HepG2 (cell line): Measurements from ENCODE around the gene TRAF4. TPM values are rescaled to one million over a fixed set of nuclear protein-coding genes. Genes with fewer than 3 reads are reported as not detected.

ENCODE experiments used
- ATAC-seq: fragments of 200-7000 bp; cut with Tn5 transposase; 3 replicates; pipeline ENCODE4 v1.9.1; 2020; ENCODE audit warnings: mild to moderate bottlenecking, moderate library complexity
- BruUV-seq: library from RNA; stranded (reverse); fragments of 400-500 nt; replicated peaks from 2 replicates; lab custom pipeline; 2021; lab: Mats Ljungman, UMichigan
- CTCF ChIA-PET: fragments of 300-600 bp; formaldehyde crosslinking; extraction: SDS; loops from one replicate; lab custom pipeline; 2021; ENCODE audit warnings: low total read pairs, inconsistent platforms, low intra/inter-chr PET ratio; lab: Yijun Ruan, JAX
- POLR2A ChIA-PET: fragments of 350-600 bp; sonication (Branson Sonifier 250); formaldehyde crosslinking; loops from one replicate; lab custom pipeline; 2020; ENCODE audit warnings: antibody characterized with exemption, inconsistent platforms; lab: Yijun Ruan, JAX
- DNase-seq: peaks from one replicate; pipeline ENCODE4 v3.0.0-alpha.2; 2015; ENCODE audit warnings: low spot score
- FAIRE-seq: peaks from 3 replicates; lab custom pipeline; 2011; peaks lifted over from hg19 to GRCh38; lab: Jason Lieb, UNC
- H2AFZ ChIP-seq: one replicate; pipeline ENCODE4 v1.6.1; 2011; ENCODE audit warnings: low read length, inconsistent platforms
- H3K27ac ChIP-seq: fragments of 300-600 bp; 3 replicates; pipeline ENCODE4 v1.8.0; 2011; ENCODE audit warnings: mixed run types, mild to moderate bottlenecking, mixed read lengths, low read length, inconsistent platforms; ENCODE audit not compliant: insufficient read depth; ENCODE audit errors: extremely low read length
- H3K27me3 ChIP-seq, 2 experiments: fragments of 200-600 bp in 1 of 2; 2 replicates in 1 of 2; 3 replicates in 1 of 2; pipeline versions ENCODE4 v1.6.0 to v1.8.0; 2011; ENCODE audit warnings: low read length in 2 of 2, mild to moderate bottlenecking in 2 of 2, moderate library complexity in 2 of 2, inconsistent platforms in 1 of 2; ENCODE audit not compliant: insufficient read depth in 2 of 2, control insufficient read depth in 1 of 2
- H3K36me3 ChIP-seq, 2 experiments: fragments of 200-600 bp in 1 of 2; replicated peaks in 1 of 2; 2 replicates in 1 of 2; 3 replicates in 1 of 2; pipeline versions ENCODE4 v1.5.1 to v1.8.0; 2011; ENCODE audit warnings: low read length in 2 of 2, inconsistent platforms in 1 of 2; ENCODE audit not compliant: insufficient read depth in 2 of 2, control insufficient read depth in 1 of 2
- H3K4me1 ChIP-seq: 2 replicates; pipeline ENCODE4 v1.5.1; 2012; ENCODE audit warnings: low read length, inconsistent platforms; ENCODE audit not compliant: insufficient read depth
- H3K4me2 ChIP-seq: 2 replicates; pipeline ENCODE4 v1.6.0; 2011; ENCODE audit warnings: low read depth, low read length, inconsistent platforms
- H3K4me3 ChIP-seq, 3 experiments: fragments of 200-600 bp in 1 of 3; sonication (generic), shearing (Covaris generic) in 1 of 3; replicated peaks in 1 of 3; 2 replicates each; pipeline ENCODE4 v1.5.1; 2011 to 2016; ENCODE audit warnings: low read length in 3 of 3, inconsistent platforms in 2 of 3, low read depth in 2 of 3, mild to moderate bottlenecking in 2 of 3, control low read depth in 1 of 3, mixed read lengths in 1 of 3; ENCODE audit not compliant: insufficient read depth in 1 of 3
- H3K79me2 ChIP-seq: one replicate; pipeline ENCODE4 v1.6.1; 2011; ENCODE audit warnings: low read length, inconsistent platforms; ENCODE audit not compliant: insufficient read depth
- H3K9ac ChIP-seq: 2 replicates; pipeline ENCODE4 v1.6.0; 2011; ENCODE audit warnings: mild to moderate bottlenecking, low read depth, low read length, inconsistent platforms; ENCODE audit not compliant: insufficient read depth
- H3K9me3 ChIP-seq: 2 replicates; pipeline ENCODE4 v1.5.1; 2012; ENCODE audit warnings: mild to moderate bottlenecking, low read length
- H4K20me1 ChIP-seq: 2 replicates; pipeline ENCODE4 v1.6.0; 2011; ENCODE audit warnings: inconsistent platforms, mild to moderate bottlenecking, low read length, moderate library complexity; ENCODE audit not compliant: insufficient read depth
- AGO1 ChIP-seq: fragments of 200-400 bp; formaldehyde crosslinking; IDR thresholded peaks from 2 replicates; pipeline ENCODE4 v1.6.1; 2017; ENCODE audit warnings: mild to moderate bottlenecking, low read depth, low read length, moderate library complexity; ENCODE audit not compliant: poor library complexity, severe bottlenecking
- HNRNPLL ChIP-seq: fragments of 200-400 bp; formaldehyde crosslinking; IDR thresholded peaks from 2 replicates; pipeline ENCODE4 v1.6.1; 2017; ENCODE audit warnings: mild to moderate bottlenecking, low read depth, low read length; ENCODE audit not compliant: poor library complexity, severe bottlenecking
- MIER3 ChIP-seq: IDR thresholded peaks from 2 replicates; pipeline ENCODE4 v1.6.1; 2016; ENCODE audit warnings: missing compliant biosample characterization, borderline replicate concordance
- ZFX ChIP-seq: sonication (generic); formaldehyde crosslinking; IDR thresholded peaks from 2 replicates; pipeline ENCODE4 v1.4.0; 2020; ENCODE audit warnings: mild to moderate bottlenecking, low read depth, missing genetic modification reagents, moderate library complexity
- ZNF761 ChIP-seq: sonication (generic); formaldehyde crosslinking; conservative IDR thresholded peaks from 2 replicates; pipeline ENCODE4 v1.4.0; 2020; ENCODE audit warnings: mild to moderate bottlenecking, missing genetic modification reagents
- ZNF850 ChIP-seq: sonication (generic); formaldehyde crosslinking; conservative IDR thresholded peaks from 2 replicates; pipeline ENCODE4 v1.9.0; 2021; ENCODE audit warnings: mild to moderate bottlenecking, missing genetic modification reagents
- WGBS: methylation state at CpG from one replicate; pipeline ENCODE4 v1.1.6; 2017; ENCODE audit warnings: low lambda C conversion rate; 5-methylcytosine and 5-hydroxymethylcytosine counted together
- in situ Hi-C: cut with HindIII; loops from 2 replicates; pipeline ENCODE4 v1.10.0; 2017; ENCODE audit warnings: low pct_unique_long_range_greater_than_20kb; ENCODE audit not compliant: extremely low pct_ligation_motif_present
- intact Hi-C: fragments of 100-400 bp; cut with micrococcal nuclease; formaldehyde crosslinking; loops from one replicate; pipeline ENCODE4 v1.10.0; 2022; ENCODE audit not compliant: unreplicated experiment
- polyA plus RNA-seq, 8 experiments: library from polyadenylated mRNA; depleted of rRNA in 3 of 8; stranded (reverse) in 7 of 8; unstranded in 1 of 8; fragments of >200 nt; fragmentation: Illumina TruSeq in 4 of 8; extraction: Trizol in 4 of 8; gene quantifications; 2 replicates each; pipeline versions ENCODE4 v1.2.1 to v1.2.3, GENCODE V29; 2011 to 2016; ENCODE audit warnings: low read depth in 4 of 8, missing spikeins in 1 of 8, mixed read lengths in 1 of 8; ENCODE audit not compliant: insufficient read depth in 1 of 8
- total RNA-seq, 5 experiments: library from RNA; depleted of rRNA; stranded (reverse); fragments of >200 nt; fragmentation: Illumina TruSeq; extraction: Trizol; gene quantifications; 2 replicates each; pipeline ENCODE4 v1.2.3, GENCODE V29; 2016; ENCODE audit warnings: low read depth in 1 of 5
- TF ChIP-seq, protein P1 (sequence below): sonication (generic); formaldehyde crosslinking; IDR thresholded peaks from 2 replicates; pipeline ENCODE4 v1.4.0; 2020; ENCODE audit warnings: missing genetic modification reagents, borderline replicate concordance
- TF ChIP-seq, protein P2 (sequence below): sonication (generic); formaldehyde crosslinking; IDR thresholded peaks from 2 replicates; pipeline ENCODE4 v1.9.0; 2021; ENCODE audit warnings: missing genetic modification reagents, mild to moderate bottlenecking, borderline replicate concordance
- TF ChIP-seq, protein P3 (sequence below): sonication (generic); formaldehyde crosslinking; IDR thresholded peaks from 2 replicates; pipeline ENCODE4 v1.4.0; 2020; ENCODE audit warnings: missing genetic modification reagents, mild to moderate bottlenecking, borderline replicate concordance
- TF ChIP-seq, protein P4 (sequence below): sonication (generic); formaldehyde crosslinking; IDR thresholded peaks from 2 replicates; pipeline ENCODE4 v1.8.0; 2022; ENCODE audit warnings: mild to moderate bottlenecking, missing genetic modification reagents, borderline replicate concordance

The TRAF4 gene
- total and polyA plus RNA-seq, 2 of the 13 experiments (the other 11 are each of a cell fraction or from before 2014, with no cell fraction given), result 86.0 to 89.9 TPM

DNA sequence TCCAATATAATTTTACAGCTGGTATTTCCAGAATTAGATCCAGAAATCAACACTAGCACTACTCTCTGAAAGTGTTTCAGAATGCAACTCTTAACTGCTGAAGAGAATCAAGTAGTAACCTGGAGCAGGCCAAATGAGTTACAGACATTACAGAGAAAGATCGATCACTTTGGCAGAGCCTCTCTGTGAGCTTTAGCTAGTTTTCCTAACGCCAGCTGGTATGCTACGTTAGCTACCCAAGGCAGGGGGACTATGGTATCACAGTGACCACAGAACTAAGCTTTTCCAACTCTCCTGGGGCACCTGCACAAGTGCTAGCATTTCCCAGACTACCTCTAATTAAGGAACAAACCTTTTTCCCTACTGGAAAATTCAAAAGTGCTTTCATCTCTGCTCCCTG is 30.4 kb downstream of the TRAF4 start:
- TF ChIP-seq, protein P1, sequence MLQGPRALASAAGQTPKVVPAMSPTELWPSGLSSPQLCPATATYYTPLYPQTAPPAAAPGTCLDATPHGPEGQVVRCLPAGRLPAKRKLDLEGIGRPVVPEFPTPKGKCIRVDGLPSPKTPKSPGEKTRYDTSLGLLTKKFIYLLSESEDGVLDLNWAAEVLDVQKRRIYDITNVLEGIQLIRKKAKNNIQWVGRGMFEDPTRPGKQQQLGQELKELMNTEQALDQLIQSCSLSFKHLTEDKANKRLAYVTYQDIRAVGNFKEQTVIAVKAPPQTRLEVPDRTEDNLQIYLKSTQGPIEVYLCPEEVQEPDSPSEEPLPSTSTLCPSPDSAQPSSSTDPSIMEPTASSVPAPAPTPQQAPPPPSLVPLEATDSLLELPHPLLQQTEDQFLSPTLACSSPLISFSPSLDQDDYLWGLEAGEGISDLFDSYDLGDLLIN (CRISPR knock-in tag), result no peak
- TF ChIP-seq ZFX (CRISPR knock-in tag), result no peak
- no peak for TF ChIP-seq MIER3 (CRISPR knock-in tag)
- ChIA-PET CTCF (no interaction called here), POLR2A (interaction anchor here (0.7 to 1.4 kb wide), 2 partner anchors 81 to 181 kb away, joined by 3 read pairs; partner anchors contain the start of gene ERAL1)
- no peaks in the 10 kb centered on the region; a peak in 1 of 5 replicates for H3K27me3 ChIP-seq
- no peak overlapping the region for H3K4me2 ChIP-seq
- ATAC-seq (no peak), DNase-seq (no peak), FAIRE-seq (no peak)
- H3K9me3 ChIP-seq, result no peaks in the 10 kb centered on the region
- H4K20me1 ChIP-seq, result no peaks in the 10 kb centered on the region
- no peak overlapping the region for H3K27ac ChIP-seq
- H3K36me3 ChIP-seq, result peaks cover 0 to 2% of the 10 kb centered on the region in 2 experiments; a peak in 2 of 5 replicates
- no peak overlapping the region for H3K4me3 ChIP-seq
- no TSS peak for BruUV-seq
- no peaks in the 10 kb centered on the region for H3K4me1 ChIP-seq
- in situ Hi-C loops (no loop called here), intact Hi-C loops (no loop called here)
- 100% methylated on average over 3 of the region's 3 CpGs for WGBS
- no peak overlapping the region for H3K9ac ChIP-seq
- no peak overlapping the region for H2AFZ ChIP-seq
- peaks cover 20% of the 10 kb centered on the region for H3K79me2 ChIP-seq

DNA sequence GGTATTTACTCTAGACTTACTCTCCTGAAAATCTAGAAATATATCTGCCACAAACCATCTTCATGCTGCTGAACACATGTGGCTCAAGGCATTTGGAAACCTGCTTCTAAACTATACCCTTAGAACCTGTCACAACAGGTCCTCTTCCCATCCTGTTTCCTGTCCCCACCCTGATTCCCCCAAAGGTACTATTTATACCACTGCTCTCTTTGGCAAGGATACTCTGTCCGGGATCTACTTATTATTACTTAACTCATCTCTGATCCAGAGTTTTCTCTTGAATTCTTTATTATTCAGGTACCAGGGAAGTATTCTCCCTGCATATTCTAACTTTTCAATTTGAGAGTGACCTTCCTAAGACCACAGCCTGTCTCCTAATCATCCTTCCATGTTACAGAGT is 33.4 kb downstream of the TRAF4 start:
- no peaks in the 10 kb centered on the region for H3K9me3 ChIP-seq
- ChIA-PET POLR2A (no interaction called here), CTCF (no interaction called here)
- H3K27me3 ChIP-seq, result no peaks in the 10 kb centered on the region; a peak in 1 of 5 replicates
- no peak overlapping the region for H2AFZ ChIP-seq
- FAIRE-seq, result no peak
- ATAC-seq, result no peak
- H3K36me3 ChIP-seq, result peaks cover 2 to 10% of the 10 kb centered on the region in 2 experiments
- H3K4me3 ChIP-seq, result no peak overlapping the region
- no peak for DNase-seq
- BruUV-seq, result no TSS peak
- peaks cover 28% of the 10 kb centered on the region for H3K79me2 ChIP-seq
- in situ Hi-C loops (no loop called here), intact Hi-C loops (loop anchor here (1.0 kb wide), 1 partner anchor 30 kb away; no protein-coding TSS in a partner anchor)
- no peaks in the 10 kb centered on the region for H3K4me1 ChIP-seq
- no peaks in the 10 kb centered on the region for H4K20me1 ChIP-seq
- WGBS, result 94% methylated on average over 1 of the region's 1 CpG
- no peak overlapping the region for H3K27ac ChIP-seq
- H3K4me2 ChIP-seq, result no peak overlapping the region
- H3K9ac ChIP-seq, result no peak overlapping the region
- TF ChIP-seq HNRNPLL (no peak), AGO1 (no peak), ZNF850 (CRISPR knock-in tag) (no peak), ZNF761 (CRISPR knock-in tag) (no peak)
- TF ChIP-seq, protein P2, sequence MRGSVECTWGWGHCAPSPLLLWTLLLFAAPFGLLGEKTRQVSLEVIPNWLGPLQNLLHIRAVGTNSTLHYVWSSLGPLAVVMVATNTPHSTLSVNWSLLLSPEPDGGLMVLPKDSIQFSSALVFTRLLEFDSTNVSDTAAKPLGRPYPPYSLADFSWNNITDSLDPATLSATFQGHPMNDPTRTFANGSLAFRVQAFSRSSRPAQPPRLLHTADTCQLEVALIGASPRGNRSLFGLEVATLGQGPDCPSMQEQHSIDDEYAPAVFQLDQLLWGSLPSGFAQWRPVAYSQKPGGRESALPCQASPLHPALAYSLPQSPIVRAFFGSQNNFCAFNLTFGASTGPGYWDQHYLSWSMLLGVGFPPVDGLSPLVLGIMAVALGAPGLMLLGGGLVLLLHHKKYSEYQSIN (CRISPR knock-in tag), result no peak
- TF ChIP-seq, protein P3, sequence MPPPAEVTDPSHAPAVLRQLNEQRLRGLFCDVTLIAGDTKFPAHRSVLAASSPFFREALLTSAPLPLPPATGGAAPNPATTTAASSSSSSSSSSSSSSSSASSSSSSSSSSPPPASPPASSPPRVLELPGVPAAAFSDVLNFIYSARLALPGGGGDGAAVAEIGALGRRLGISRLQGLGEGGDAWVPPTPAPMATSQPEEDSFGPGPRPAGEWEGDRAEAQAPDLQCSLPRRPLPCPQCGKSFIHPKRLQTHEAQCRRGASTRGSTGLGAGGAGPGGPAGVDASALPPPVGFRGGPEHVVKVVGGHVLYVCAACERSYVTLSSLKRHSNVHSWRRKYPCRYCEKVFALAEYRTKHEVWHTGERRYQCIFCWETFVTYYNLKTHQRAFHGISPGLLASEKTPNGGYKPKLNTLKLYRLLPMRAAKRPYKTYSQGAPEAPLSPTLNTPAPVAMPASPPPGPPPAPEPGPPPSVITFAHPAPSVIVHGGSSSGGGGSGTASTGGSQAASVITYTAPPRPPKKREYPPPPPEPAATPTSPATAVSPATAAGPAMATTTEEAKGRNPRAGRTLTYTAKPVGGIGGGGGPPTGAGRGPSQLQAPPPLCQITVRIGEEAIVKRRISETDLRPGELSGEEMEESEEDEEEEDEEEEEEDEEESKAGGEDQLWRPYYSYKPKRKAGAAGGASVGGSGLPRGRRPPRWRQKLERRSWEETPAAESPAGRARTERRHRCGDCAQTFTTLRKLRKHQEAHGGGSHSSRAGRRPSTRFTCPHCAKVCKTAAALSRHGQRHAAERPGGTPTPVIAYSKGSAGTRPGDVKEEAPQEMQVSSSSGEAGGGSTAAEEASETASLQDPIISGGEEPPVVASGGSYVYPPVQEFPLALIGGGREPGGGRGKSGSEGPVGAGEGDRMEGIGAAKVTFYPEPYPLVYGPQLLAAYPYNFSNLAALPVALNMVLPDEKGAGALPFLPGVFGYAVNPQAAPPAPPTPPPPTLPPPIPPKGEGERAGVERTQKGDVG (CRISPR knock-in tag), result no peak
- TF ChIP-seq, protein P4, sequence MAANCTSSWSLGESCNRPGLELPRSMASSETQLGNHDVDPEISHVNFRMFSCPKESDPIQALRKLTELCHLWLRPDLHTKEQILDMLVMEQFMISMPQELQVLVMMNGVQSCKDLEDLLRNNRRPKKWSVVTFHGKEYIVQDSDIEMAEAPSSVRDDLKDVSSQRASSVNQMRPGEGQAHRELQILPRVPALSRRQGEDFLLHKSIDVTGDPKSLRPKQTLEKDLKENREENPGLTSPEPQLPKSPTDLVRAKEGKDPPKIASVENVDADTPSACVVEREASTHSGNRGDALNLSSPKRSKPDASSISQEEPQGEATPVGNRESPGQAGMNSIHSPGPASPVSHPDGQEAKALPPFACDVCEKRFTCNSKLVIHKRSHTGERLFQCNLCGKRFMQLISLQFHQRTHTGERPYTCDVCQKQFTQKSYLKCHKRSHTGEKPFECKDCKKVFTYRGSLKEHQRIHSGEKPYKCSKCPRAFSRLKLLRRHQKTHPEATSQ (CRISPR knock-in tag), result no peak
